B cell (primary cell): ENCODE data around the gene SEPTIN5. TPM values are rescaled to one million over a fixed set of nuclear protein-coding genes. Genes with fewer than 3 reads are reported as not detected.

ENCODE experiments used
- ATAC-seq: fragments of 200-7000 bp; cut with Tn5 transposase; one replicate; pipeline ENCODE4 v1.10.0; 2021; ENCODE audit warnings: low read depth, mild to moderate bottlenecking, moderate number of reproducible peaks, moderate library complexity
- CTCF ChIA-PET: fragments of 350-600 bp; sonication (Branson Sonifier 250); formaldehyde crosslinking; loops from one replicate; lab custom pipeline; 2021; ENCODE audit warnings: antibody characterized with exemption, inconsistent platforms; lab: Charles Lee
- POLR2A ChIA-PET: fragments of 350-600 bp; sonication (Branson Sonifier 250); formaldehyde crosslinking; loops from one replicate; lab custom pipeline; 2021; ENCODE audit warnings: antibody characterized with exemption; lab: Charles Lee
- DNase-seq: peaks from one replicate; pipeline ENCODE4 v3.0.0; 2013
- H2AFZ ChIP-seq: 2 replicates; pipeline ENCODE4 v1.6.1; 2012; ENCODE audit warnings: mild to moderate bottlenecking, low read depth, low read length; ENCODE audit not compliant: insufficient read depth, poor library complexity, severe bottlenecking
- H3K27ac ChIP-seq, 2 donors: 1 replicate in 1 of 2; 2 replicates in 1 of 2; pipeline ENCODE4 v1.5.1; 2012 to 2013; ENCODE audit warnings: low read length in 2 of 2, mild to moderate bottlenecking in 2 of 2, moderate library complexity in 1 of 2
- H3K27me3 ChIP-seq, 4 experiments: fragments of 200-600 bp in 1 of 4; sonication (generic) in 1 of 4; replicated peaks in 1 of 4; 1 replicate in 2 of 4; 2 replicates in 2 of 4; pipeline versions ENCODE4 v1.6.1 to v1.7.0; 2013 to 2016; ENCODE audit warnings: low read length in 3 of 4, mild to moderate bottlenecking in 2 of 4, mixed read lengths in 1 of 4, moderate library complexity in 1 of 4; ENCODE audit not compliant: insufficient read depth in 4 of 4, control insufficient read depth in 3 of 4; ENCODE audit errors: control extremely low read depth in 1 of 4
- H3K36me3 ChIP-seq, 2 experiments: replicated peaks in 1 of 2; 1 replicate in 1 of 2; 2 replicates in 1 of 2; pipeline versions ENCODE4 v1.6.1 to v1.7.1; 2013; ENCODE audit warnings: low read length in 1 of 2; ENCODE audit not compliant: insufficient read depth in 2 of 2, control insufficient read depth in 1 of 2; ENCODE audit errors: control extremely low read depth in 1 of 2, extremely low read depth in 1 of 2
- H3K4me1 ChIP-seq, 2 donors: fragments of 200-600 bp in 1 of 2; sonication (generic) in 1 of 2; 1 replicate in 1 of 2; 2 replicates in 1 of 2; pipeline versions ENCODE4 v1.5.1 to v1.6.1; 2013 to 2017; ENCODE audit warnings: low read length in 2 of 2; ENCODE audit not compliant: control insufficient read depth in 2 of 2, insufficient read depth in 2 of 2
- H3K4me2 ChIP-seq: replicated peaks from 2 replicates; pipeline ENCODE3; 2012; ENCODE audit warnings: mild to moderate bottlenecking, low read depth, low read length; ENCODE audit not compliant: poor library complexity, severe bottlenecking
- H3K4me3 ChIP-seq, 5 experiments: fragments of 200-600 bp in 1 of 5; sonication (generic) in 1 of 5; 1 replicate in 3 of 5; 2 replicates in 2 of 5; pipeline versions ENCODE4 v1.5.1 to v1.7.0; 2011 to 2016; ENCODE audit warnings: low read length in 4 of 5, mild to moderate bottlenecking in 4 of 5, low read depth in 2 of 5, control low read depth in 1 of 5, moderate library complexity in 1 of 5; ENCODE audit not compliant: insufficient read depth in 1 of 5; ENCODE audit errors: control extremely low read depth in 1 of 5, extremely low read depth in 1 of 5
- H3K79me2 ChIP-seq: fragments of 200-600 bp; sonication (generic); one replicate; pipeline ENCODE4 v1.6.0; 2016; ENCODE audit warnings: low read length; ENCODE audit not compliant: control insufficient read depth, insufficient read depth
- H3K9ac ChIP-seq: fragments of 200-600 bp; sonication (generic); 2 replicates; pipeline ENCODE4 v1.6.1; 2017; ENCODE audit warnings: mild to moderate bottlenecking, low read length, moderate library complexity
- H3K9me3 ChIP-seq, 3 donors: one replicate each; pipeline versions ENCODE4 v1.6.1 to v1.7.1; 2013; ENCODE audit warnings: low read length in 2 of 3; ENCODE audit not compliant: control insufficient read depth in 2 of 3, insufficient read depth in 1 of 3; ENCODE audit errors: control extremely low read depth in 1 of 3
- H4K20me1 ChIP-seq: 2 replicates; pipeline ENCODE4 v1.6.0; 2012; ENCODE audit warnings: mild to moderate bottlenecking, low read length; ENCODE audit not compliant: insufficient read depth, control insufficient read depth, poor library complexity, severe bottlenecking
- H3K27ac Mint-ChIP-seq: one replicate; pipeline ENCODE4 v1.8.0; 2021; ENCODE audit warnings: mixed read lengths
- H3K27me3 Mint-ChIP-seq: one replicate; pipeline ENCODE4 v1.8.0; 2021; ENCODE audit warnings: mixed read lengths
- H3K4me1 Mint-ChIP-seq: one replicate; pipeline ENCODE4 v1.8.0; 2021; ENCODE audit warnings: mixed read lengths
- H3K4me3 Mint-ChIP-seq: one replicate; pipeline ENCODE4 v1.8.0; 2021; ENCODE audit warnings: mixed read lengths
- H3K9me3 Mint-ChIP-seq: one replicate; pipeline ENCODE4 v1.8.0; 2022; ENCODE audit warnings: mixed read lengths; ENCODE audit not compliant: insufficient read depth
- CTCF ChIP-seq: fragments of 200-600 bp; IDR thresholded peaks from one replicate; pipeline ENCODE4 v1.8.0; 2022; ENCODE audit warnings: antibody characterized with exemption, mild to moderate bottlenecking
- EZH2 ChIP-seq: IDR thresholded peaks from 2 replicates; pipeline ENCODE4 v1.6.1; 2012; ENCODE audit warnings: borderline replicate concordance, low read depth, mild to moderate bottlenecking, moderate library complexity, low read length; ENCODE audit not compliant: insufficient read depth, poor library complexity, severe bottlenecking
- WGBS: methylation state at CpG from one replicate; pipeline ENCODE4 v1.1.5; 2013; ENCODE audit warnings: missing lambda C conversion rate; ENCODE audit not compliant: insufficient coverage; 5-methylcytosine and 5-hydroxymethylcytosine counted together
- intact Hi-C: fragments of 100-400 bp; cut with micrococcal nuclease; formaldehyde crosslinking; loops from one replicate; pipeline ENCODE4 v1.10.0; 2022
- polyA plus RNA-seq: library from polyadenylated mRNA; depleted of rRNA; stranded (reverse); fragments of >200 nt; gene quantifications from 2 replicates; pipeline ENCODE4 v1.2.3, GENCODE V29; 2012
- total RNA-seq, 2 donors: library from RNA; stranded (reverse); fragments of 120-200 nt in 1 of 2; gene quantifications; 1 replicate in 1 of 2; 2 replicates in 1 of 2; pipeline versions ENCODE4 v1.2.3 to v1.2.4, GENCODE V29; 2013 to 2022

The SEPTIN5 gene
- total and polyA plus RNA-seq, 2 donors (not counting 1 experiment from before 2014, with no cell fraction given): 0.06 TPM; not detected in 1

- no peaks in the 10 kb centered on the region for H3K79me2 ChIP-seq
- Mint-ChIP-seq H3K4me1 (peaks cover 22% of the 10 kb centered on the region), H3K9me3 (no peaks in the 10 kb centered on the region), H3K4me3 (no peak overlapping the region), H3K27ac (no peak overlapping the region), H3K27me3 (peaks cover 46% of the 10 kb centered on the region)
- WGBS: 98% methylated on average over 28 of the region's 44 CpGs
- ATAC-seq (no peak), DNase-seq (no peak)
- H3K4me3 ChIP-seq: no peak overlapping the region
- ChIA-PET POLR2A (no interaction called here), CTCF (interaction anchor here (0.7 to 1.1 kb wide), 2 partner anchors 9 to 89 kb away, joined by 3 to 4 read pairs; no protein-coding TSS in a partner anchor)
- H3K4me1 ChIP-seq: peaks cover 18 to 28% of the 10 kb centered on the region in 2 donors
- no peak overlapping the region for H3K27ac ChIP-seq
- no peak overlapping the region for H3K4me2 ChIP-seq
- H2AFZ ChIP-seq: no peak overlapping the region
- H3K9ac ChIP-seq: no peak overlapping the region
- peaks cover 0 to 14% (median 0%) of the 10 kb centered on the region in 3 donors for H3K9me3 ChIP-seq
- no peaks in the 10 kb centered on the region for H3K36me3 ChIP-seq
- H4K20me1 ChIP-seq: no peaks in the 10 kb centered on the region
- intact Hi-C loops: no loop called here
- peaks cover 0 to 60% (median 18%) of the 10 kb centered on the region in 4 experiments for H3K27me3 ChIP-seq
- TF ChIP-seq EZH2 (no peak), CTCF (no peak)
These were observed 7.3 kb downstream of the SEPTIN5 start for GRCh38 chr22:19721330-19722177.
